Activated CD8-positive, alpha-beta memory T cell treated with anti-CD3 and anti-CD28 coated beads, Interleukin-2, amount 50 U/mL, for 1 hour (primary cell): ENCODE measurements around the gene GTSF1L.
"Not testable (repeated sequence)": the region's sequence is repeated elsewhere in the genome, so short reads cannot be mapped to it uniquely, and the experiment has no call there.

Source experiments
- DNase-seq: peaks from one replicate; pipeline ENCODE4 v3.0.0-alpha.2; 2020; ENCODE audit errors: extremely low read depth

The GTSF1L gene

GRCh38 chr20:43726811-43727338, at the start of gene GTSF1L:
GTSF1L (minus strand) TSS chr20:43727002; CDS start chr20:43726694, 308 bp downstream.
- DNase-seq: no peak

- DNase-seq: no peak
These were observed 48.0 kb upstream of the GTSF1L start for GRCh38 chr20:43774754-43775153.

- no peak for DNase-seq
These were observed 44.8 kb upstream of the GTSF1L start for GRCh38 chr20:43771503-43772190.

- DNase-seq: no peak
These were observed 43.5 kb upstream of the GTSF1L start for GRCh38 chr20:43770342-43770741.

- DNase-seq: no peak
These were observed 41.1 kb upstream of the GTSF1L start for GRCh38 chr20:43767686-43768474.

- DNase-seq: no peak
These were observed 40.1 kb upstream of the GTSF1L start for GRCh38 chr20:43766917-43767316.

GRCh38 chr20:43766385-43766784, 39.6 kb upstream of the GTSF1L start:
- no peak for DNase-seq

GRCh38 chr20:43765916-43766315, 39.1 kb upstream of the GTSF1L start:
- no peak for DNase-seq

GRCh38 chr20:43762911-43763310, 36.1 kb upstream of the GTSF1L start:
- DNase-seq: no peak

GRCh38 chr20:43761386-43762340, 34.9 kb upstream of the GTSF1L start:
- no peak for DNase-seq

GRCh38 chr20:43757888-43758287, 31.1 kb upstream of the GTSF1L start:
- not testable (repeated sequence) for DNase-seq

- DNase-seq: no peak
These were observed 29.0 kb upstream of the GTSF1L start for GRCh38 chr20:43755851-43756250.

- DNase-seq: no peak
These were observed 28.6 kb upstream of the GTSF1L start for GRCh38 chr20:43755390-43755789.

- no peak for DNase-seq
These were observed 25.9 kb upstream of the GTSF1L start for GRCh38 chr20:43752561-43753301.

- no peak for DNase-seq
These were observed 25.2 kb upstream of the GTSF1L start for GRCh38 chr20:43752051-43752360.

- no peak for DNase-seq
These were observed 24.6 kb upstream of the GTSF1L start for GRCh38 chr20:43751167-43752050.

GRCh38 chr20:43750774-43751166, 24.0 kb upstream of the GTSF1L start:
- no peak for DNase-seq

- peak; percentile 29 for DNase-seq
These were observed 23.0 kb upstream of the GTSF1L start for GRCh38 chr20:43749734-43750294.

GRCh38 chr20:43748274-43748673, 21.5 kb upstream of the GTSF1L start:
- no peak for DNase-seq
